Neural progenitor cell (in vitro differentiated cells): ENCODE data around the gene COX7A1. TPM values are rescaled to one million over a fixed set of nuclear protein-coding genes. Genes with fewer than 3 reads are reported as not detected.

Experiments used
- DNase-seq: peaks from one replicate; pipeline ENCODE4 v3.0.0-alpha.2; 2016; ENCODE audit warnings: low spot score
- H2AFZ ChIP-seq: fragments of 200-600 bp; sonication (generic); replicated peaks from 2 replicates; pipeline ENCODE4 v1.6.1; 2016; ENCODE audit warnings: antibody characterized with exemption
- H3F3A ChIP-seq: fragments of 200-600 bp; sonication (generic); 2 replicates; pipeline ENCODE4 v1.6.1; 2016; ENCODE audit warnings: antibody characterized with exemption, low read depth
- H3K27ac ChIP-seq: fragments of 200-600 bp; sonication (generic); 2 replicates; pipeline ENCODE4 v1.5.1; 2016; ENCODE audit warnings: mild to moderate bottlenecking
- H3K27me3 ChIP-seq: fragments of 200-600 bp; sonication (generic); 2 replicates; pipeline ENCODE4 v1.6.1; 2016; ENCODE audit warnings: mild to moderate bottlenecking, moderate library complexity
- H3K36me3 ChIP-seq: fragments of 200-600 bp; sonication (generic); 2 replicates; pipeline ENCODE4 v1.5.1; 2016
- H3K4me1 ChIP-seq: fragments of 200-600 bp; sonication (generic); 2 replicates; pipeline ENCODE4 v1.6.1; 2016; ENCODE audit warnings: mixed run types
- H3K4me2 ChIP-seq: fragments of 200-600 bp; sonication (generic); 2 replicates; pipeline ENCODE4 v1.6.1; 2016
- H3K4me3 ChIP-seq: fragments of 200-600 bp; sonication (generic); 2 replicates; pipeline ENCODE4 v1.5.1; 2016
- H3K79me2 ChIP-seq: fragments of 200-600 bp; sonication (generic); 2 replicates; pipeline ENCODE4 v1.6.1; 2016; ENCODE audit warnings: low read depth
- H3K9ac ChIP-seq: fragments of 200-600 bp; sonication (generic); 2 replicates; pipeline ENCODE4 v1.6.1; 2016
- H3K9me3 ChIP-seq: fragments of 200-600 bp; sonication (generic); 2 replicates; pipeline ENCODE4 v1.5.1; 2016; ENCODE audit warnings: low read depth
- H4K20me1 ChIP-seq: fragments of 200-600 bp; sonication (generic); 2 replicates; pipeline ENCODE4 v1.6.1; 2016; ENCODE audit warnings: low read depth
- H3K27ac Mint-ChIP-seq: 3 replicates; pipeline ENCODE4 v1.8.0; 2021; ENCODE audit warnings: mixed read lengths
- H3K27me3 Mint-ChIP-seq: 2 replicates; pipeline ENCODE4 v1.8.0; 2022; ENCODE audit warnings: low read depth, mild to moderate bottlenecking, inconsistent platforms, moderate library complexity, mixed read lengths; ENCODE audit not compliant: insufficient read depth
- H3K36me3 Mint-ChIP-seq: 3 replicates; pipeline ENCODE4 v1.8.0; 2021; ENCODE audit warnings: mixed read lengths
- H3K4me1 Mint-ChIP-seq: 3 replicates; pipeline ENCODE4 v1.8.0; 2021; ENCODE audit warnings: mixed read lengths
- H3K4me3 Mint-ChIP-seq: 3 replicates; pipeline ENCODE4 v1.8.0; 2021; ENCODE audit warnings: mild to moderate bottlenecking, moderate library complexity, mixed read lengths
- H3K9me3 Mint-ChIP-seq: 3 replicates; pipeline ENCODE4 v1.8.0; 2020; ENCODE audit warnings: mixed read lengths
- CTCF ChIP-seq: fragments of 200-600 bp; sonication (generic); IDR thresholded peaks from 2 replicates; pipeline ENCODE4 v1.5.1; 2017; ENCODE audit warnings: antibody characterized with exemption, mild to moderate bottlenecking
- EZH2 ChIP-seq: fragments of 200-600 bp; sonication (generic); IDR thresholded peaks from 2 replicates; pipeline ENCODE4 v1.6.1; 2017; ENCODE audit warnings: antibody characterized with exemption, mild to moderate bottlenecking, moderate library complexity
- EZH2phosphoT487 ChIP-seq: fragments of 200-600 bp; sonication (generic); IDR thresholded peaks from 2 replicates; pipeline ENCODE4 v1.6.1; 2017; ENCODE audit warnings: antibody characterized with exemption
- total RNA-seq: library from RNA; depleted of rRNA; stranded (reverse); fragments of >200 nt; gene quantifications from 2 replicates; pipeline ENCODE4 v1.2.3, GENCODE V29; 2015; ENCODE audit warnings: low replicate concordance

COX7A1 gene
- total RNA-seq, 1 donor from 2014 or later = not detected

DNA sequence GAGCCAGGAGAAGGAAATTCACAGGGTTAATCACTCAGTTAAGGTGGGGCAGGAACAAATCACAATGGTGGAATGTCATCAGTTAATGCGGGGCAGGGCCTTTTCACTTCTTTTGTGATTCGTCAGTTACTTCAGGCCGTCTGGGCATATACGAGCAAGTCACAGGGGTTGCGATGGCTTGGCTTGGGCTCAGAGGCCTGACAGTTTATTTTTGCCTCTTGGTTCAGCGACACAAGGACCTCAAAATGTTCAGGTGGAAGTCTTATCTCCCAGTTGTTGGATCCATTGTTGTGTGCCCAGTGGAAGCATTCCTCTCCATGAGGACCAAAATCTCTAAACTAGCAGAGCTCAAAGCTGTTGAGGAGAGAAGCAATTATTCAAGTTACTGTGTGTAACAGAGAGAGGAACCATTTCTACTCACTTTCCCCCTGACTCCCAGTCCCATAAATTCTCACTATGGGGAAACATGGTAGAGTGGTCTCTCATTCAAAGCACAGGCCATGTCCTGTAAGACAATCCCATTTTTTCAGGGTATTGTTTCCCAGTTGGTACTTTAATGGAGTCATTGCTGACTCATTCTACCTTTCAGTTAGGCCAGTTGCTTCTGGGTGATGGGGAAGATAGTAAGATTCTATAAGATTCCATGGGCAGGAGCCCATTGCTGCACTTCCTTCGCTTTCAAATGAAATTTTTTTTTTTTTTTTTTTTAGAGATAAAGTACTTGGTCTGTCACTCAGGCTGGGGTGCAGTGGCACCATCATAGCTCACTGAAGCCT, 8.8 kb upstream of the COX7A1 start:
- TF ChIP-seq CTCF (no peak), EZH2phosphoT487 (no peak), EZH2 (no peak)
- H3K4me2 ChIP-seq = peak overlapping the region; percentile 51
- no peak overlapping the region for H3K27ac ChIP-seq

GRCh38 chr19:36153126-36153525, 879 bp upstream of the COX7A1 start:
- H3K9ac ChIP-seq = no peak overlapping the region
- H3K4me2 ChIP-seq = no peak overlapping the region
- H3K4me3 ChIP-seq = no peak overlapping the region
- H3K79me2 ChIP-seq = no peaks in the 10 kb centered on the region
- H3K4me3 Mint-ChIP-seq = no peak overlapping the region
- H3K36me3 ChIP-seq = no peaks in the 10 kb centered on the region
- no peaks in the 10 kb centered on the region for H3F3A ChIP-seq
- no peaks in the 10 kb centered on the region for H3K9me3 ChIP-seq
- no peaks in the 10 kb centered on the region for H3K9me3 Mint-ChIP-seq
- no peaks in the 10 kb centered on the region for H4K20me1 ChIP-seq
- H3K27ac ChIP-seq = no peak overlapping the region
- no peaks in the 10 kb centered on the region for H3K27me3 ChIP-seq
- no peak overlapping the region for H2AFZ ChIP-seq
- DNase-seq = no peak
- H3K27ac Mint-ChIP-seq = no peak overlapping the region
- H3K27me3 Mint-ChIP-seq = peaks cover 4% of the 10 kb centered on the region
- H3K36me3 Mint-ChIP-seq = peaks cover 8% of the 10 kb centered on the region
- TF ChIP-seq CTCF (no peak), EZH2phosphoT487 (no peak), EZH2 (no peak)
- H3K4me1 ChIP-seq = peaks cover 4% of the 10 kb centered on the region
- peaks cover 13% of the 10 kb centered on the region for H3K4me1 Mint-ChIP-seq

More for the DNA sequence above, 8.8 kb upstream of the COX7A1 start:
- Histone ChIP-seq H3K9me3 (no peaks in the 10 kb centered on the region), H3K9ac (no peak overlapping the region), H2AFZ (no peak overlapping the region), H3K4me1 (peaks cover 15% of the 10 kb centered on the region), H3K79me2 (no peaks in the 10 kb centered on the region), H3K27me3 (no peaks in the 10 kb centered on the region), H3K36me3 (no peaks in the 10 kb centered on the region), H4K20me1 (no peaks in the 10 kb centered on the region), H3K4me3 (no peak overlapping the region), H3F3A (peaks cover 6% of the 10 kb centered on the region)
- Mint-ChIP-seq H3K27me3 (no peaks in the 10 kb centered on the region), H3K9me3 (no peaks in the 10 kb centered on the region), H3K27ac (no peak overlapping the region), H3K4me1 (peaks cover 13% of the 10 kb centered on the region), H3K4me3 (peak overlapping the region; percentile 27), H3K36me3 (peaks cover 6% of the 10 kb centered on the region)
- no peak for DNase-seq

GRCh38 chr19:36152019-36152351, 262 bp downstream of the COX7A1 start:
- Histone ChIP-seq H3K79me2 (no peaks in the 10 kb centered on the region), H3F3A (no peaks in the 10 kb centered on the region), H3K27ac (no peak overlapping the region), H3K36me3 (no peaks in the 10 kb centered on the region), H3K4me3 (no peak overlapping the region), H3K4me2 (no peak overlapping the region), H3K9ac (no peak overlapping the region), H3K27me3 (no peaks in the 10 kb centered on the region), H3K4me1 (peaks cover 4% of the 10 kb centered on the region), H2AFZ (no peak overlapping the region), H4K20me1 (no peaks in the 10 kb centered on the region), H3K9me3 (no peaks in the 10 kb centered on the region)
- TF ChIP-seq EZH2 (no peak), EZH2phosphoT487 (no peak), CTCF (no peak)
- no peak for DNase-seq
- Mint-ChIP-seq H3K27ac (no peak overlapping the region), H3K9me3 (no peaks in the 10 kb centered on the region), H3K4me3 (no peak overlapping the region), H3K4me1 (peaks cover 11% of the 10 kb centered on the region), H3K27me3 (peaks cover 4% of the 10 kb centered on the region), H3K36me3 (peaks cover 13% of the 10 kb centered on the region)
